Measurements from ENCODE around the gene ADGRV1.

Gene ADGRV1

GRCh38 chr5:90547072-90547536 lies 11.5 kb upstream of the ADGRV1 start:
- H3K36me3 ChIP-seq (ENCODE audit: control insufficient read depth, insufficient read depth, low read length) = no peaks in the 10 kb centered on the region
- no peak for TF ChIP-seq CTCF (IDR thresholded peaks at IDR 0.05; ENCODE audit: insufficient read depth, low read length, poor library complexity, severe bottlenecking)
- DNase-seq (ENCODE audit: extremely low read depth, insufficient read length) = no peak
- no peaks in the 10 kb centered on the region for H3K27me3 ChIP-seq (replicated peaks; ENCODE audit: control insufficient read depth, insufficient read depth, low read length)
- no peak overlapping the region for H3K4me3 ChIP-seq (replicated peaks; ENCODE audit: low read depth, low read length)

- H3K36me3 ChIP-seq (ENCODE audit: control insufficient read depth, insufficient read depth, low read length) = no peaks in the 10 kb centered on the region
- no peak for DNase-seq (ENCODE audit: extremely low read depth, insufficient read length)
- H3K4me3 ChIP-seq (replicated peaks; ENCODE audit: low read depth, low read length) = no peak overlapping the region
- no peak for TF ChIP-seq CTCF (IDR thresholded peaks at IDR 0.05; ENCODE audit: insufficient read depth, low read length, poor library complexity, severe bottlenecking)
- no peaks in the 10 kb centered on the region for H3K27me3 ChIP-seq (replicated peaks; ENCODE audit: control insufficient read depth, insufficient read depth, low read length)
Observed at GRCh38 chr5:90548069-90548593, 10.5 kb upstream of the ADGRV1 start.

DNA sequence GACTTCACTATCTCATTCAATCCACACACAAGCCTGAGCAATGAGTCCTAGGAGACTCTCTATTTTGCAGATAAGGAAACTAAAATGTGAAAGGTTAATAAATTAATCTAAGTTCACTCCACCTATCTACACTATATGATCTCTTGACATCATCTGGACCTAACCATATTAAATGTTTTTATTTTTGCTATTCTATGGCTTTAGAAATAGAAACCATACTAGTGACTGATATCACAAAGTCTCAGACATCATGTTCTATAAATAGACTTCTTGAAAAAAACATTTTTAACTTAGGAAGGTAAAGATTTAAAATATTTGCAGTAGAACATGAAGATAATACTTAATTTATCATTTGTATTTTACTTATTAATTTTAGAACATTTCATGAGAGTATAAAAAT lies 9.4 kb upstream of the ADGRV1 start:
- TF ChIP-seq CTCF (IDR thresholded peaks at IDR 0.05; ENCODE audit: insufficient read depth, low read length, poor library complexity, severe bottlenecking) = no peak
- Histone ChIP-seq H3K4me3 (replicated peaks; ENCODE audit: low read depth, low read length) (no peak overlapping the region), H3K36me3 (ENCODE audit: control insufficient read depth, insufficient read depth, low read length) (no peaks in the 10 kb centered on the region), H3K27me3 (replicated peaks; ENCODE audit: control insufficient read depth, insufficient read depth, low read length) (no peaks in the 10 kb centered on the region)
- no peak for DNase-seq (ENCODE audit: extremely low read depth, insufficient read length)

GRCh38 chr5:90549729-90550275 lies 8.8 kb upstream of the ADGRV1 start:
- TF ChIP-seq CTCF (IDR thresholded peaks at IDR 0.05; ENCODE audit: insufficient read depth, low read length, poor library complexity, severe bottlenecking) = no peak

GRCh38 chr5:90550963-90551362 lies 7.6 kb upstream of the ADGRV1 start:
- no peaks in the 10 kb centered on the region for H3K27me3 ChIP-seq (replicated peaks; ENCODE audit: control insufficient read depth, insufficient read depth, low read length)
- no peaks in the 10 kb centered on the region for H3K36me3 ChIP-seq (ENCODE audit: control insufficient read depth, insufficient read depth, low read length)
- H3K4me3 ChIP-seq (replicated peaks; ENCODE audit: low read depth, low read length) = no peak overlapping the region
- TF ChIP-seq CTCF (IDR thresholded peaks at IDR 0.05; ENCODE audit: insufficient read depth, low read length, poor library complexity, severe bottlenecking) = no peak
- no peak for DNase-seq (ENCODE audit: extremely low read depth, insufficient read length)

More at GRCh38 chr5:90549729-90550275, 8.8 kb upstream of the ADGRV1 start:
- no peaks in the 10 kb centered on the region for H3K36me3 ChIP-seq (ENCODE audit: control insufficient read depth, insufficient read depth, low read length)
- H3K27me3 ChIP-seq (replicated peaks; ENCODE audit: control insufficient read depth, insufficient read depth, low read length) = no peaks in the 10 kb centered on the region
- no peak overlapping the region for H3K4me3 ChIP-seq (replicated peaks; ENCODE audit: low read depth, low read length)
- DNase-seq (ENCODE audit: extremely low read depth, insufficient read length) = no peak

- H3K36me3 ChIP-seq (ENCODE audit: control insufficient read depth, insufficient read depth, low read length) = no peaks in the 10 kb centered on the region
- H3K4me3 ChIP-seq (replicated peaks; ENCODE audit: low read depth, low read length) = no peak overlapping the region
- DNase-seq (ENCODE audit: extremely low read depth, insufficient read length) = no peak
- no peak for TF ChIP-seq CTCF (IDR thresholded peaks at IDR 0.05; ENCODE audit: insufficient read depth, low read length, poor library complexity, severe bottlenecking)
- H3K27me3 ChIP-seq (replicated peaks; ENCODE audit: control insufficient read depth, insufficient read depth, low read length) = no peaks in the 10 kb centered on the region
Observed at GRCh38 chr5:90551376-90551775, 7.2 kb upstream of the ADGRV1 start.

Measured in GM06990 (cell line).